NCI-H774 (cell line): ENCODE data around the gene CIDEA.

Source experiments
- DNase-seq: peaks from one replicate; lab custom pipeline; 2025; lab: John Stamatoyannopoulos, UW

The CIDEA gene

GRCh38 chr18:12318857-12319256, 64.7 kb downstream of the CIDEA start:
- no peak for DNase-seq

- no peak for DNase-seq
Measured at GRCh38 chr18:12321333-12321732, 67.2 kb downstream of the CIDEA start.

- DNase-seq, result no peak
Measured at GRCh38 chr18:12324991-12325725, 71.0 kb downstream of the CIDEA start.

- no peak for DNase-seq
Measured at GRCh38 chr18:12325726-12326245, 71.6 kb downstream of the CIDEA start.

GRCh38 chr18:12326711-12327460, 72.7 kb downstream of the CIDEA start:
- DNase-seq, result no peak
